Gastroesophageal sphincter (tissue), 4 donors: ENCODE measurements around the gene RXRB. TPM values are rescaled to one million over a fixed set of nuclear protein-coding genes. Genes with fewer than 3 reads are reported as not detected.
"Not testable (repeated sequence)": the region's sequence is repeated elsewhere in the genome, so short reads cannot be mapped to it uniquely, and the experiment has no call there.

Source experiments
- ATAC-seq: fragments of 150-250 bp; one replicate; pipeline ENCODE4 v1.9.1; 2016; ENCODE audit warnings: mild to moderate bottlenecking, moderate library complexity
- H3K27ac ChIP-seq, 4 donors: fragments of 200-600 bp; sonication (generic) in 3 of 4; 1 replicate in 3 of 4; 2 replicates in 1 of 4; pipeline ENCODE4 v1.5.1; 2016 to 2019
- H3K27me3 ChIP-seq: fragments of 200-600 bp; sonication (generic); one replicate; pipeline ENCODE4 v1.5.1; 2019
- H3K36me3 ChIP-seq, 2 donors: fragments of 200-600 bp; sonication (generic); one replicate each; pipeline ENCODE4 v1.5.1; 2019; ENCODE audit warnings: control low read depth in 1 of 2
- H3K4me1 ChIP-seq, 3 donors: fragments of 200-600 bp; sonication (generic); 1 replicate in 2 of 3; 2 replicates in 1 of 3; pipeline ENCODE4 v1.5.1; 2016 to 2019; ENCODE audit warnings: control low read depth in 2 of 3
- H3K4me3 ChIP-seq, 2 donors: fragments of 200-600 bp; sonication (generic); one replicate each; pipeline ENCODE4 v1.5.1; 2019; ENCODE audit warnings: mild to moderate bottlenecking in 1 of 2, moderate library complexity in 1 of 2
- H3K9me3 ChIP-seq, 3 donors: fragments of 200-600 bp; sonication (generic); one replicate each; pipeline ENCODE4 v1.5.1; 2017 to 2019; ENCODE audit warnings: control low read depth in 2 of 3
- CTCF ChIP-seq, 4 experiments: fragments of 200-600 bp in 2 of 4; fragments of 450-650 bp in 2 of 4; sonication (generic) in 1 of 4; IDR thresholded peaks; one replicate each; pipeline ENCODE4 v1.5.1; 2017 to 2019; ENCODE audit warnings: antibody characterized with exemption in 4 of 4, mild to moderate bottlenecking in 2 of 4, moderate library complexity in 2 of 4
- EP300 ChIP-seq: sonication (generic); formaldehyde crosslinking; IDR thresholded peaks from one replicate; pipeline ENCODE4 v1.6.1; 2017; ENCODE audit warnings: antibody characterized with exemption, mild to moderate bottlenecking
- POLR2A ChIP-seq, 2 donors: fragments of 450-650 bp; IDR thresholded peaks; one replicate each; pipeline ENCODE4 v1.6.1; 2017; ENCODE audit warnings: antibody characterized with exemption in 2 of 2, mild to moderate bottlenecking in 2 of 2, moderate library complexity in 1 of 2
- POLR2AphosphoS5 ChIP-seq: sonication (generic); formaldehyde crosslinking; IDR thresholded peaks from one replicate; pipeline ENCODE4 v1.6.1; 2017; ENCODE audit warnings: antibody characterized with exemption
- WGBS, 2 donors: methylation state at CpG; one replicate each; pipeline ENCODE4 v1.1.5; 2018; ENCODE audit warnings: low coverage in 1 of 2; 5-methylcytosine and 5-hydroxymethylcytosine counted together
- total RNA-seq, 4 donors: library from RNA; depleted of rRNA; stranded (reverse); fragments of >200 nt; gene quantifications; one replicate each; pipeline ENCODE4 v1.1.0, GENCODE V29; 2016

Gene RXRB
- total RNA-seq, 4 donors from 2014 or later = 20.0 to 38.8 (median 28.9) TPM

GRCh38 chr6:33236328-33236727, 35.9 kb upstream of the RXRB start:
- Histone ChIP-seq H3K4me3 (no peak overlapping the region), H3K27ac (no peak overlapping the region), H3K9me3 (no peaks in the 10 kb centered on the region), H3K4me1 (no peaks in the 10 kb centered on the region), H3K27me3 (peaks cover 76% of the 10 kb centered on the region), H3K36me3 (no peaks in the 10 kb centered on the region)
- TF ChIP-seq POLR2A (IDR thresholded peaks at IDR 0.05) (no peak), CTCF (IDR thresholded peaks at IDR 0.05) (no peak), POLR2AphosphoS5 (no peak), EP300 (no peak)
- ATAC-seq = no peak

GRCh38 chr6:33235221-33235634, 34.8 kb upstream of the RXRB start:
- Histone ChIP-seq H3K4me1 (no peaks in the 10 kb centered on the region), H3K36me3 (no peaks in the 10 kb centered on the region), H3K9me3 (no peaks in the 10 kb centered on the region), H3K27ac (no peak overlapping the region), H3K27me3 (peaks cover 75% of the 10 kb centered on the region), H3K4me3 (no peak overlapping the region)
- TF ChIP-seq EP300 (no peak), POLR2AphosphoS5 (no peak), POLR2A (IDR thresholded peaks at IDR 0.05) (no peak), CTCF (IDR thresholded peaks at IDR 0.05) (no peak)
- ATAC-seq = no peak
- WGBS, 2 donors = 0 to 13% methylated on average over 1 to 6 of the region's 6 CpGs

- H3K9me3 ChIP-seq, H3K4me1 ChIP-seq, H3K27ac ChIP-seq, H3K4me3 ChIP-seq, ATAC-seq, H3K36me3 ChIP-seq: not testable (repeated sequence)
- H3K27me3 ChIP-seq = peaks cover 74% of the 10 kb centered on the region
- 26 to 35% methylated on average over 9 to 10 of the region's 14 CpGs for WGBS, 2 donors
Observed at GRCh38 chr6:33226503-33227120, 26.1 kb upstream of the RXRB start.

GRCh38 chr6:33217681-33218080, 17.2 kb upstream of the RXRB start:
- Histone ChIP-seq H3K9me3 (no peaks in the 10 kb centered on the region), H3K4me1 (peaks cover 0 to 16% (median 4%) of the 10 kb centered on the region in 3 donors), H3K4me3 (no peak overlapping the region), H3K27ac (no peak overlapping the region), H3K27me3 (peaks cover 33% of the 10 kb centered on the region), H3K36me3 (no peaks in the 10 kb centered on the region)
- TF ChIP-seq CTCF (IDR thresholded peaks at IDR 0.05) (no peak), POLR2A (IDR thresholded peaks at IDR 0.05) (no peak), POLR2AphosphoS5 (no peak), EP300 (no peak)
- ATAC-seq = no peak
- WGBS, 2 donors = 44 to 56% methylated on average over 1 to 3 of the region's 3 CpGs

GRCh38 chr6:33217246-33217645, 16.8 kb upstream of the RXRB start:
- no peaks in the 10 kb centered on the region for H3K36me3 ChIP-seq
- peaks cover 29% of the 10 kb centered on the region for H3K27me3 ChIP-seq
- H3K4me3 ChIP-seq = no peak overlapping the region
- no peak for ATAC-seq
- no peaks in the 10 kb centered on the region for H3K9me3 ChIP-seq
- peaks cover 0 to 20% (median 7%) of the 10 kb centered on the region in 3 donors for H3K4me1 ChIP-seq
- whole genome bisulfite sequencing, 2 donors = 84% methylated on average over 5 to 6 of the region's 6 CpGs
- H3K27ac ChIP-seq = no peak overlapping the region
- TF ChIP-seq POLR2A (IDR thresholded peaks at IDR 0.05) (no peak), POLR2AphosphoS5 (no peak), EP300 (no peak), CTCF (IDR thresholded peaks at IDR 0.05) (no peak)
